OCI-LY7 (cell line): ENCODE data around the gene GCH1. TPM values are rescaled to one million over a fixed set of nuclear protein-coding genes. Genes with fewer than 3 reads are reported as not detected.

Experiments used
- microRNA-seq: library from miRNA; unstranded; fragments of <30 nt; microRNA quantifications from one replicate; pipeline ENCODE4 v1.2.0, GENCODE V29; 2022; ENCODE audit warnings: borderline replicate concordance
- small RNA-seq: library from RNA; depleted of rRNA; stranded (forward); fragments of <200 nt; gene quantifications from one replicate; pipeline ENCODE3, GENCODE V24; 2014
- total RNA-seq, 2 experiments: library from RNA; depleted of rRNA in 1 of 2; stranded (reverse); fragments of >200 nt in 1 of 2; shearing (Covaris generic) in 1 of 2; gene quantifications; 2 replicates each; pipeline ENCODE4 v1.2.3, GENCODE V29; 2014 to 2022

Gene GCH1
- total RNA-seq, 2 experiments from 2014 or later: 14.7 to 22.5 TPM

Small RNA genes within 50 kb of the gene (microRNA-seq; reads per million reads assigned to microRNA genes)
- not detected for gene MIR4308

Small RNA genes within 50 kb of the gene (small RNA-seq; reads per million reads assigned to genes)
- not detected for gene MIR4308
- not detected for gene RNU6ATAC9P

Other genes starting within 250 kb of the GCH1 start
- gene WDHD1, start 124.3 kb upstream of the GCH1 start, total RNA-seq (2014; rRNA removed; shearing (Covaris generic)): 33.5 and 42.6 TPM in 2 replicates
- gene WDHD1, start 124.3 kb upstream of the GCH1 start, total RNA-seq (2022): 56.3 and 60.3 TPM in 2 replicates
- gene SOCS4, start 124.4 kb upstream of the GCH1 start, total RNA-seq (2014; rRNA removed; shearing (Covaris generic)): 18.5 and 23.0 TPM in 2 replicates
- 33.4 and 37.3 TPM in 2 replicates for gene SOCS4, start 124.4 kb upstream of the GCH1 start, total RNA-seq (2022)
- 24.6 and 27.9 TPM in 2 replicates for gene MAPK1IP1L, start 148.8 kb upstream of the GCH1 start, total RNA-seq (2014; rRNA removed; shearing (Covaris generic))
- 92.2 and 94.8 TPM in 2 replicates for gene MAPK1IP1L, start 148.8 kb upstream of the GCH1 start, total RNA-seq (2022)
- gene LGALS3, start 226.4 kb upstream of the GCH1 start, total RNA-seq (2014; rRNA removed; shearing (Covaris generic)): not detected in 2 replicates
- gene LGALS3, start 226.4 kb upstream of the GCH1 start, total RNA-seq (2022): not detected in 2 replicates